Muscle of back (tissue), 11 donors: ENCODE results near the gene TMEM237. TPM values are rescaled to one million over a fixed set of nuclear protein-coding genes. Genes with fewer than 3 reads are reported as not detected.
A peak's percentile ranks its signal among the peaks of the same experiment; 100 is the strongest.

Experiments used
- DNase-seq, 3 donors: peaks; one replicate each; pipeline versions ENCODE4 v3.0.0 to v3.0.0-alpha.2; 2013
- polyA plus RNA-seq, 10 donors: library from polyadenylated mRNA; unstranded; fragments of 120-200 nt; gene quantifications; one replicate each; pipeline ENCODE4 v1.2.1, GENCODE V29; 2013; ENCODE audit not compliant: insufficient read length in 10 of 10

The TMEM237 gene
- polyA plus RNA-seq, 10 donors, result 33.0 to 47.1 (median 38.3) TPM

GRCh38 chr2:201644001-201644400 lies 698 bp upstream of the TMEM237 start:
- DNase-seq, result peak; percentile 9 to 43 (median 33)

DNA sequence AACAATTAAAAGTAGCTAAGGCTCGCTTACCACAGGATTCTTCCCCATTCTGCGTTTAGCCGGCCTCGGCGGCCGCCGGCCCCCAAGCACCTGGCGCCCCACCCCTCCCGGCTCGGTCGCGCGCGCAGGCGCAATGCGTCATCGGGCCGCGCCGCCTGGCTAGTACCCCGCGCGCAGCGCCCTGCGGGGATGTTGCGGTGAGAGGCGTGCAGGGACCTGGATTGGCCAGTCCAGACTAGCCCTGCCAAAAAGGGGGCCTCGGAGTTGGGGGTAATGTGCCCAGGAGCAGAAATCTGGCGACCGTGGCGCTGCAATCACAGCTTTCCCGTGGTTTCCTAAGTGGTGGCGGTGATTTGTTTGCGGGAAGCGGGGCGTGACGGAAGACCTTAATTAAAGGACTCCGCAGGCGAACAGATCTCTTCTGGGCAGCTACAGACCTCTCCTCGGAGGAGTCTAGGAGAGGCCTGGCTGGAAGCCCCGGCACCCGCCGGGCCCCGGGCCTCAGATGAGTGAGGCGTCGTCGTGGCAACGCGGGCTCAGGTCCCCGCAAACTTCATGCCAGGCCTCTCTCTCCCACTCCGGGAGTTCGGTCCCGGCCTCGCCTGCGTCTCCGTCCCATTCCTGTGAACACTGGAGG lies 606 bp downstream of the TMEM237 start:
- peak; percentile 80 to 95 (median 92) for DNase-seq

- DNase-seq, result no peak
These were observed 1.2 kb downstream of the TMEM237 start for GRCh38 chr2:201642086-201642578.

- no peak for DNase-seq
These were observed 4.1 kb downstream of the TMEM237 start for GRCh38 chr2:201639205-201639604.

GRCh38 chr2:201638326-201638725 lies 5.0 kb downstream of the TMEM237 start:
- DNase-seq, result no peak

DNA sequence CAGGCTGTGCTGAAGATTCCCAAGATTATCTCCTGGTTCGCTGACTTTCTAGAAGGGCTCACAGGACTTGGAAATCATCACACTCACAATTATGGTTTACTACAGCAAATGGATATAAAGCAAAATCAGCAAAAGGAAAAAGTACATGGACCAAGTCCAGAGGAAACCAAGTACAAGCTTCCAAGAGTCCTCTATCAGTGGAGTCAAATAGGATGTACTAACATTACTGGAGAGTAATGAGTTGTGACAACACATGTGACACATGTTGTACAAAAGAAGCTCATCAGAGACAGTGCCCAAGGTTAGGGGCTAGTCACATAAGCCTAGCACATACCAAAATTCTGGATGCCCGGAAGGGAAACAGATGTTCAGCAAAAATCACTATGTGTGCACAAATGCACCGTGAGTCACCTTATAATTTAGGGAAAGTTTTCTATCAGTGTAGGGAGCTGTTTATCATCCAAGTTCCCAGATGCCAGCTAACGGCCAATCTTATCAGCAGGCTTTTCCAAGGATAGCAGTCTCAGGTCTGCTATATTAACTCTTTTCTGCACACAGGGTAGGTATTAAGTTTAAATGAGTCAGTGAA lies 9.5 kb downstream of the TMEM237 start:
- no peak for DNase-seq

DNA sequence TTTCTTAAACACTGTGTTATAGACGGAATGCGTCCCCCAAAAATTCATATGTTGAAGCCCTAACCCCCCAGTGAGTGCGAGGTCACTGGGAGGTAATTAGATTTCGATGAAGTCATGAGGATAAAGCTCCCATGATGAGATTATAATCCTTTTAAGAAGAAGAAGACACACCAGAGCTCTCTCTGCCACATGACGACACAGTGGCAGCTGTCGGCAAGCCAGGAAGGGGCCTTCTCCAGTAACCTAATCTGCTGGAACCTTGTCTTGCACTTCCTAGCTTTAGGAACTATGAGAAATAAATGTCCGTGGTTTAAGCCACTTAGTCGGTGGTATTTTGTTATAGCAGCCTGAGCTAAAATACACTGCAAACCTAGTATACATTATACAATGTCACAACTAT lies 12.3 kb downstream of the TMEM237 start:
- DNase-seq, result peak in 1 of 3 donors; percentile 17

DNA sequence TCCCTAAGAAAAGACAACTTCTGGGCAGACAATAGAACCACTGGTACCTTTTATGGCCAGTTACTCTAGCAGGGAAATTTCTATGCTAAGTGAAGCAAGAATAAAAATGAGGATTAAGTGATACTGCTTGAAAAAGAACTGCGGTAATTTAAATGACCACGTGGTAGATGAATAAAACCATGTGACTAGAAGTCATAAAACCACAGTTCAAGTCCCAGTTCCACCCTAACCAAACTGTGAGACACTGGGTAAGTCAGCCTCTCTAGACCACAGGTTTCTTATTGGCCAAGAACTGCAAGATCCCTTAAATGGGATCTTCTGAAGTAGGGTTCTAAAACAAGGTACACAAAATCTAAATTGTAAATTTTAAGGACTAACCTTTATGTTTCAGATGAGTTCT lies 12.7 kb downstream of the TMEM237 start:
- no peak for DNase-seq

- DNase-seq, result no peak
These were observed 14.8 kb downstream of the TMEM237 start for GRCh38 chr2:201628545-201628944.

- DNase-seq, result no peak
These were observed 20.9 kb downstream of the TMEM237 start for GRCh38 chr2:201622306-201622970.

- DNase-seq, result no peak
These were observed 21.9 kb downstream of the TMEM237 start for GRCh38 chr2:201621293-201621999.

DNA sequence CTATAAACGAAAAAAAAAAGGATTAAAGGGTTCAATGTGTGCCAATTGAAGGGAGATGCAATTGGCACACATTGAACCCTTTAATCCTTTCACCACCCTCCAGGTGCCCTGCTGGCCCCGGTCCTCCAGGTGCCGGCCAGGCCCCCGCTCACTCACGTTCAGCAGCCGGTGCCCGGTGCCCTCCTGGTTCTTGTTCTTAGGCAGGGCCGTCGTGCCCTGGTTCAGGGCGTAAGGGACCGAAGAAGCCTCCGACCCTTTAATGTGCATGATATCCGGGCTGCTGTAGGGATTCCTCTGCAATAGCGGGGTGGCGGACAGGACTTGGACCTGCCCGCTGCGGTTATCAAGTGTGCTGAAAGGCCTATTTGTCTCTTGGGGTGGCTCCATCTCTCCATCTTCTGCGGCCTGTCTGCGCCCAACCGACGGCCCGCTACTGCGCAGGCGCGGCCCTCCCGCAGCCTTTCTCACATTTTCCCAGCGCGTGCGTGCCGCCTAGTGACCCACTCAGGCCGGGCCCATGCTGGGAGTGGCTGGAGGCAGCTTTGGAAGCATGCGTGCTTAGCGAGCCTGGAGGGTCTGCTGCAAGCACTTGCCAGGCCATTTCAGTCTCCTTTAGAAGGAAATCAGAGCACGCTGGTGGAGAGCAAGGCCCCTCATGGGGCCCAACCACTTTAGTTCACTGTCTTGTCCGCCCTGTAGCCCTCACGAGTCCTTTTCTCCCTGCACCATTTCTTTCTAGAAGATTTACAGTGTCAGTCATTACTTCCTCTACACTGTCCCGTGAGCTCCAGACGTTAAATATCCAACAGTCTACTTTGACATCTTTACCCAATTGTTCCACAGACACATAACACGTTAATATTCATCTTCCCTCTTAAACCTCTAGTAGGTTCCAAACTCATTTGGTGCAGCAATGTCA lies 24.3 kb downstream of the TMEM237 start:
- peak; percentile 64 to 89 (median 74) for DNase-seq

DNA sequence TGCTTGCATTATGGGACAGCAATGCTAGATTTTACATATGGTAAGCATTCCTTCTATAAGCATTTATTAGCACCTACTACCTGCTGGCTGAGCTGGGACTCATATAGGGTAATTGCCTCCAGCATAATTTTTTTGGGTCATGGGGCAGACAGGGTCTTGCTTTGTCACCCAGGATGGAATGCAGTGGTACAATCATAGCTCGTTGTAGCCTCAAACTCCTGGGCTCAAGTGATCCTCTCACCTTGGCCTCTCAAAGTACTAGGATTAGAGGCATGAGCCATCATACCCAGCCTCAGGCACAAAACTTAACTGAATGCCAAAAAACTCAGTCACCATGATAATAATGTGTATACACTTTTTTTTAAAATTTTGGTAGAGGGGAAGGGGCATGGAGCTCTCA lies 35.3 kb downstream of the TMEM237 start:
- no peak for DNase-seq

DNA sequence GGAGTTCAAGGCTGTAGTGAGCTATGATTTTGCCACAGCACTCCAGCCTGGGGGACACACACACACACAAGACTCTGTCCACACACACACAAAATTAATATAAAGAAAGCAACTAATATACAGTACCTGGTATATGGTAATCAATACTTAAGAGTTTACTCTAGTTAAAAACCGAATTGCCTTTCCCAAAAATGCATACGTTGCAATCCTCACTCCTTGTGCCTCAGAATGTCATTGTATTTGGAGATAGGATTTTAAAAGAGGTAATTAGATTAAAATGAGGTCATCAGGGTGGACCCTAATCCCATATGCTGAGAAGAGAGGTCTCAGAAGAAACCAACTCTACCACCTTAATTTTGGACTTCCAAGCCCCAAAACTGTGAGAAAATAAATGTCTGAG lies 35.7 kb downstream of the TMEM237 start:
- DNase-seq, result no peak

DNA sequence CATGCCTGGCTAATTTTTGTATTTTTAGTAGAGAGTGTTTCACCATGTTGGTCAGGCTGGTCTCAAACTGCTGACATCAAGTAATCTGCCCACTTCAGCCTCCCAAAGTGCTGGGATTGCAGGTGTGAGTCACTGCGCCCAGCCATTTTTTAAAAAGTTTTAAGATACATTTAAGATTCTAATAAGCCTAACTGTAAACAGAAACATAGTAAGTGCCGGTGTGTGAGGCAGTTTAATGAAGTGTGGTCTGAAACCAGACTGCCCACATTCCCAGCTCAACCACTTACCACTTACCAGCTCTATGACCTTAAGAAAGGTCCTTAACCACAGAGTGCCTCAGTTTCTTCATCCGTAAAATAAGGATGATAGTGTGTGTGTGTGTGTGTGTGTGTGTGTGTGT lies 42.4 kb downstream of the TMEM237 start:
- no peak for DNase-seq

- DNase-seq, result peak in 2 of 3 donors; percentile 21 to 57
These were observed 45.9 kb downstream of the TMEM237 start for GRCh38 chr2:201597397-201597796.

- peak in 1 of 3 donors; percentile 35 for DNase-seq
These were observed 62.8 kb downstream of the TMEM237 start for GRCh38 chr2:201580486-201580885.

- DNase-seq, result no peak
These were observed 63.8 kb downstream of the TMEM237 start for GRCh38 chr2:201579536-201579935.

GRCh38 chr2:201575971-201576370 lies 67.3 kb downstream of the TMEM237 start:
- no peak for DNase-seq

DNA sequence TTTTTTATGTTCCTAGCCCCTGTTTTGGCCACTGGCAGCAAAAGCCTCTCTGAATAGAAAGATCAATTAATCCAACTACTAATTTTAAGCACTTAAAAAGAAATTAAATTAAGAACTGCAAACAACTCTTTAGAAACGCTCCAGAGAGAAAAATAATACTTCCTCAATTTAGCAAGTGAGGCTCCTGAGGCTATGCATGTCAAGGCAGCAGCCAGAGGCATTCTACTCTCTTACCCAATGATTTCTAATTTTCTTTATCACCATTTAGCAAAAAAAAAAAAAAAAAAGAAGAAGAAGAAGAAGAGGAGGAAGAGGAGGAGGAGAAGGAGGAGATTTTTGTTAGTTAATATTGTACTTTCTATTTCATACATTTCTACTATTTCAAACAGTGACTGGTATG lies 68.5 kb downstream of the TMEM237 start:
- DNase-seq, result no peak

DNA sequence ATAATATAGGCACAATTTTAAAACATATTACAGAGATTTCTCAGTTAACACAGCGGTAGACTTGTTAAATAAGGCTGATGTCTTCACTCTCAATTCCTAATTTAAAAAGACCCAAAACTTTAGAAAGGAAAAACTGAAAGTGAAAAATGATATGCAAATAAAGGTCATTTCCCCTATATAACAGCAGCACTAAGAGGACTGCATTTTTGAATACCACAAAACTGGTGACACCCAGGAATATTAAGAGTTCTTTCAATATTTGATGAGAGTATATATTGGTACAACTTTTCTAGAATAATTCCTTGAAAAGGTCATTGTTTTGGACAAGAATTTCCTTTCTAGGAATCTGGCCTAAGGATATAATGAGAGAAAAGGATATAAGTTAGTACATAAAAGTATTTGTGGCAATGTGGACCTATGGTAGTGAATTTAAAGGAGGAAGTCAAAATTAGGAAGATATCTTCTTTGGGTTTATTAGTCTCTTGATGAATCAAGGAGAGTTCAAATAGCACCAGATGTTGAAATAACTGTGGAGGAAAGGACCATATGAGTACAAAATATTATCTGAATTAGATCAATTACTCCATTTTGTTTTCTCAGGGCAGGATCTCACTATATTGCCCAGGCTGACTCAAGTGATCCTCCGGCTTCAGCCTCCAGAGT lies 70.3 kb downstream of the TMEM237 start:
- DNase-seq, result no peak
